Activated CD4-positive, alpha-beta T cell treated with anti-CD3 and anti-CD28 coated beads for 36 hours (primary cell): ENCODE results near the gene ATPAF1. TPM values are rescaled to one million over a fixed set of nuclear protein-coding genes. Genes with fewer than 3 reads are reported as not detected.

ENCODE experiments used
- ATAC-seq: fragments of 200-7000 bp; cut with Tn5 transposase; one replicate; pipeline ENCODE4 v1.10.0; 2021; ENCODE audit warnings: mild to moderate bottlenecking, moderate library complexity
- CTCF ChIA-PET: fragments of 350-600 bp; sonication (Branson Sonifier 250); formaldehyde crosslinking; loops from one replicate; lab custom pipeline; 2021; ENCODE audit warnings: antibody characterized with exemption; lab: Charles Lee
- POLR2A ChIA-PET: fragments of 350-600 bp; sonication (Branson Sonifier 250); formaldehyde crosslinking; loops from one replicate; lab custom pipeline; 2021; ENCODE audit warnings: antibody characterized with exemption, inconsistent platforms; lab: Charles Lee
- DNase-seq: peaks from one replicate; pipeline ENCODE4 v3.0.0-alpha.2; 2020
- H3K27ac Mint-ChIP-seq: one replicate; pipeline ENCODE4 v1.8.0; 2021; ENCODE audit warnings: mixed read lengths
- H3K27me3 Mint-ChIP-seq: one replicate; pipeline ENCODE4 v1.8.0; 2021; ENCODE audit warnings: mixed read lengths
- H3K36me3 Mint-ChIP-seq: one replicate; pipeline ENCODE4 v1.8.0; 2021; ENCODE audit warnings: low read depth, mixed read lengths
- H3K4me1 Mint-ChIP-seq: one replicate; pipeline ENCODE4 v1.8.0; 2021; ENCODE audit warnings: mixed read lengths
- H3K4me3 Mint-ChIP-seq: one replicate; pipeline ENCODE4 v1.8.0; 2021; ENCODE audit warnings: mild to moderate bottlenecking, moderate library complexity, mixed read lengths
- H3K9me3 Mint-ChIP-seq: one replicate; pipeline ENCODE4 v1.8.0; 2021; ENCODE audit warnings: low read depth, mixed read lengths
- intact Hi-C, 2 experiments: fragments of 100-400 bp; cut with DNase I in 1 of 2; cut with micrococcal nuclease in 1 of 2; formaldehyde crosslinking; loops; one replicate each; pipeline versions ENCODE4 v1.14.2 to v1.15.1; 2022 to 2024; cut with DNase I, micrococcal nuclease
- total RNA-seq, 2 experiments: library from RNA; stranded (reverse); gene quantifications; one replicate each; pipeline ENCODE4 v1.2.3, GENCODE V29; 2021

Gene ATPAF1
- total RNA-seq, 2 experiments from 2014 or later, result 46.1 to 48.5 TPM

GRCh38 chr1:46603481-46603857 lies 64.7 kb downstream of the ATPAF1 start:
- CTCF ChIA-PET, result interaction anchor here (1.0 to 5.4 kb wide), 5 partner anchors 13 to 263 kb away, joined by 3 to 47 read pairs (median 5); partner anchors contain the start of genes MOB3C and NSUN4
- Mint-ChIP-seq H3K27ac (peak overlapping the region; percentile 82), H3K4me1 (peaks cover 58% of the 10 kb centered on the region)

GRCh38 chr1:46601257-46602007 lies 66.7 kb downstream of the ATPAF1 start:
- peaks cover 5% of the 10 kb centered on the region for H3K36me3 Mint-ChIP-seq
- ChIA-PET POLR2A (interaction anchor here (0.5 kb wide), 1 partner anchor 297 kb away, joined by 8 read pairs; no protein-coding TSS in a partner anchor), CTCF (interaction anchor here (0.6 to 1.2 kb wide), 3 partner anchors 12 to 58 kb away, joined by 3 read pairs; no protein-coding TSS in a partner anchor)
- intact Hi-C loops, result loop anchor here in 1 of 2 experiments (10.0 kb wide), 2 partner anchors 733 to 917 kb away; partner anchors contain the start of genes CMPK1, GPBP1L1 and TMEM69
- H3K9me3 Mint-ChIP-seq, result no peaks in the 10 kb centered on the region
- DNase-seq, result no peak
- H3K4me3 Mint-ChIP-seq, result no peak overlapping the region
- H3K27me3 Mint-ChIP-seq, result no peaks in the 10 kb centered on the region
- peaks cover 58% of the 10 kb centered on the region for H3K4me1 Mint-ChIP-seq
- no peak for ATAC-seq
- no peak overlapping the region for H3K27ac Mint-ChIP-seq

More at GRCh38 chr1:46603481-46603857, 64.7 kb downstream of the ATPAF1 start:
- Mint-ChIP-seq H3K4me3 (peak overlapping the region; percentile 87), H3K36me3 (peaks cover 7% of the 10 kb centered on the region), H3K9me3 (no peaks in the 10 kb centered on the region), H3K27me3 (no peaks in the 10 kb centered on the region)
- ATAC-seq (no peak), DNase-seq (no peak)
- intact Hi-C loops, result loop anchor here in 1 of 2 experiments (10.0 kb wide), 2 partner anchors 731 to 919 kb away; partner anchors contain the start of genes CMPK1, GPBP1L1 and TMEM69
- POLR2A ChIA-PET, result interaction anchor here (1.0 to 2.4 kb wide), 3 partner anchors 11 to 107 kb away, joined by 4 to 19 read pairs (median 6); partner anchors contain the start of gene MOB3C

DNA sequence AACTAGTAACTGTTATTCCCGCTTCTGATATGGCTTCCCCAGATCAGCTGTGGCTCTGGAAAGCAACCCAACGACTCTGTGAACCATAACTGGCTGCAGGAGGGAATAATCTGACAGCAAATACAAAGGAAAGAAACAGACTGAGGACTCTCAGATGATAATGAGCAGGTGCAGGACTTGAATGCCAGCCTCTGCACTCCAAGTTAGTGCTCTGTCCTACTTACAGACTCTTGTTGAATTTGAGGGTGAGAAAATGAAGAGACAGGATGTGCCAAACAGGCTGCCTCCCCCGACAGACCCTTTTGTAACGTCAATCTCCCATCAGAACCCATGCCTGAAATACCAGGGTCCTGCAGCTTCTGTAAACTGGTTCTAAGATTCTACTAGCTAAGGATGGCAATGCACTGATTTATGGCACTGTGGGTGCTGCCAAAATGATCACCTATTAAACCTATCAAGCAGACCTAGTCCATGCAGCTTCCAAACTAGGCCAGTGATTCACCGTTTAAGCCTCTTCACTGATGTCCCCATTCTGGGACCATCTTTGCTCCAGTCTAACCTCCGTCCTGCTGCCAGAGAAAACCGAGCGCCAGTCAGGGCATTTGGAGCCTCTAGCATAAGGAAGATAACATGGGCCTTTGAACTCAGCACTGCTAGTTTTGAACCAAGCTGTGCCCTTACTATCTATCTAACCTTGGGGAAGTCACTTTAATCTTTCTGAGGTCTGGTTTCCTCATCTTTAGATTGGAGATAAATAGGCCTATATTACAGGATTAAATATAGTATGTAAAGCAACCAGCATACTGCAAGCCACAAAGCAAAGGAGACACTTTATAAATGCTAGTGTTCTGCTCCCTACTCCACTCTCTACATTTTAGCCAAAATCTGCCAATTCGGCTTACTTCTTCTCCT lies 68.8 kb downstream of the ATPAF1 start:
- H3K36me3 Mint-ChIP-seq, result peaks cover 7% of the 10 kb centered on the region
- ChIA-PET CTCF (interaction anchor here (0.6 to 1.1 kb wide), 2 partner anchors 9 to 157 kb away, joined by 3 to 5 read pairs; no protein-coding TSS in a partner anchor), POLR2A (no interaction called here)
- no peak overlapping the region for H3K27ac Mint-ChIP-seq
- DNase-seq (no peak), ATAC-seq (no peak)
- intact Hi-C loops, result no loop called here
- no peaks in the 10 kb centered on the region for H3K27me3 Mint-ChIP-seq
- H3K4me3 Mint-ChIP-seq, result no peak overlapping the region
- peaks cover 56% of the 10 kb centered on the region for H3K4me1 Mint-ChIP-seq
- H3K9me3 Mint-ChIP-seq, result no peaks in the 10 kb centered on the region

GRCh38 chr1:46596846-46597245 lies 71.3 kb downstream of the ATPAF1 start:
- H3K36me3 Mint-ChIP-seq, result peaks cover 22% of the 10 kb centered on the region
- no peaks in the 10 kb centered on the region for H3K9me3 Mint-ChIP-seq
- CTCF ChIA-PET, result interaction anchor here (0.6 to 0.9 kb wide), 2 partner anchors 15 to 71 kb away, joined by 3 to 4 read pairs; no protein-coding TSS in a partner anchor
- no peak for ATAC-seq
- H3K4me3 Mint-ChIP-seq, result no peak overlapping the region
- POLR2A ChIA-PET, result no interaction called here
- H3K27ac Mint-ChIP-seq, result no peak overlapping the region
- no peak for DNase-seq
- no peaks in the 10 kb centered on the region for H3K27me3 Mint-ChIP-seq
- intact Hi-C loops, result no loop called here
- peaks cover 41% of the 10 kb centered on the region for H3K4me1 Mint-ChIP-seq

- Mint-ChIP-seq H3K27me3 (no peaks in the 10 kb centered on the region), H3K27ac (no peak overlapping the region), H3K9me3 (no peaks in the 10 kb centered on the region), H3K4me1 (peaks cover 33% of the 10 kb centered on the region), H3K4me3 (no peak overlapping the region), H3K36me3 (peaks cover 27% of the 10 kb centered on the region)
- ChIA-PET CTCF (interaction anchor here (0.6 to 1.0 kb wide), 3 partner anchors 15 to 64 kb away, joined by 3 to 4 read pairs (median 3); no protein-coding TSS in a partner anchor), POLR2A (no interaction called here)
- intact Hi-C loops, result no loop called here
- ATAC-seq, result no peak
- DNase-seq, result no peak
Measured at GRCh38 chr1:46596036-46596435, 72.1 kb downstream of the ATPAF1 start.

GRCh38 chr1:46595127-46595526 lies 73.0 kb downstream of the ATPAF1 start:
- ChIA-PET POLR2A (no interaction called here), CTCF (no interaction called here)
- H3K4me1 Mint-ChIP-seq, result peaks cover 30% of the 10 kb centered on the region
- no peaks in the 10 kb centered on the region for H3K9me3 Mint-ChIP-seq
- no peak for ATAC-seq
- H3K27ac Mint-ChIP-seq, result no peak overlapping the region
- H3K4me3 Mint-ChIP-seq, result no peak overlapping the region
- H3K36me3 Mint-ChIP-seq, result peaks cover 32% of the 10 kb centered on the region
- no peaks in the 10 kb centered on the region for H3K27me3 Mint-ChIP-seq
- no peak for DNase-seq
- intact Hi-C loops, result no loop called here

DNA sequence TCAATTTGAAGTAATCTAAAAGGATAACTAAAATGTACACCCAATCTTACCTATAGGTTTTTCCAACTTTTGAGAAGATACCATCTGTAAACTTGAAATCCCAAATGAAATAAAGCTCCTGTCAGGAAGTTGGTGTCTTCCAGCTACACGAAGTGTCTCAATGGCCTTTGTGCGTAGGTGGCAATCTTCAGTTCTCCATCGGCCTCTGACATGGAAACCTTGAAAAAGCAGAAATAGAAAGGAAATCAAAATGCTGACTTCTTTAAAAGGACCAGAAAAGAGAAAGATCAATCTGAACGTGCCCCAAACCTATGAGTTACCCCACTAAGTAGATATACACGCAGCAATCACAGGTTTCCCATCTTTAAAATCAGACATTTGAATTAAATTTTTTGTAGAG lies 74.1 kb downstream of the ATPAF1 start:
- Mint-ChIP-seq H3K27ac (no peak overlapping the region), H3K36me3 (peaks cover 43% of the 10 kb centered on the region), H3K4me3 (no peak overlapping the region), H3K4me1 (peaks cover 19% of the 10 kb centered on the region), H3K9me3 (no peaks in the 10 kb centered on the region), H3K27me3 (no peaks in the 10 kb centered on the region)
- ATAC-seq (no peak), DNase-seq (no peak)
- POLR2A ChIA-PET, result interaction anchor here (0.6 kb wide), 1 partner anchor 26 kb away, joined by 4 read pairs; no protein-coding TSS in a partner anchor
- intact Hi-C loops, result no loop called here
- CTCF ChIA-PET, result interaction anchor here (0.6 to 0.8 kb wide), 2 partner anchors 54 to 81 kb away, joined by 3 to 4 read pairs; no protein-coding TSS in a partner anchor

DNA sequence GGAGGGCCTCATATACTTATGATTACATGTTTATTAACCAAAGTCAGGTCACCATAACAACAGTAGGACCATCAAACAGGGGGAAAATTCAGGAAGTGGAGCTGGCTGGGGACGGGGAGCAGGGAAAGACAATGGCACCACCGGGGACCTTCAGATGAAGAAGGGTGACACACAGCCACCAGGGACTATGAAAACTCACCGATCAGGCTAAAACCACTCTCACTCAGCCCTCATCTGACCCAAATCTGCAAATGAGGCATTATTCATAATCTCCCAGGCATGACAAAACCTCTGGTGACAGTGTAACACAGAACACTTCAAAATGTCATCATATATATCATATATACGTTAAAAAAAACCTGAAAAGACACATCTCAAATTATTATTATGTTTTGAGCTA lies 75.3 kb downstream of the ATPAF1 start:
- no peaks in the 10 kb centered on the region for H3K27me3 Mint-ChIP-seq
- intact Hi-C loops, result no loop called here
- H3K36me3 Mint-ChIP-seq, result peaks cover 44% of the 10 kb centered on the region
- POLR2A ChIA-PET, result no interaction called here
- DNase-seq (no peak), ATAC-seq (no peak)
- H3K27ac Mint-ChIP-seq, result no peak overlapping the region
- no peak overlapping the region for H3K4me3 Mint-ChIP-seq
- CTCF ChIA-PET, result no interaction called here
- no peaks in the 10 kb centered on the region for H3K9me3 Mint-ChIP-seq
- peaks cover 16% of the 10 kb centered on the region for H3K4me1 Mint-ChIP-seq

DNA sequence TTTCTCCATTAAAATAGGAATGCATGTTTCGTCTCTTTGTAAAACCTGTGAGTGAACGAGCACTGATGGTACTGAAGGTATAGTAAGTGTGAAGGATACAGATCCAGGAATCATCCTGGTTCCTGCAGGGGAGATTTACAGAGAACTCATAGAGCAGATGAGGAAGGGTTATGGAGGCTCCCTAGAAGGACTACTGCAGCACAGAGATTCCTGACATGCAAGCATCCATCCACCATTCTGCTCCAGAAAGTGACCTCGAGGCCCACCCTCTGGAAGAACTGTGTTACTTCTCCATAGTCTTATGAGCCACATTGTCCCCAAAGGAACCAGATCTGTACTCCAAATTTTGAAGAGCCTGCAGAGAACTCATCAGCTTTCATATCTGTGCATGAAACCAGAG lies 78.6 kb downstream of the ATPAF1 start:
- H3K27ac Mint-ChIP-seq, result no peak overlapping the region
- ChIA-PET CTCF (interaction anchor here (0.8 kb wide), 1 partner anchor 89 kb away, joined by 3 read pairs; no protein-coding TSS in a partner anchor), POLR2A (no interaction called here)
- intact Hi-C loops, result no loop called here
- DNase-seq (no peak), ATAC-seq (no peak)
- H3K9me3 Mint-ChIP-seq, result no peaks in the 10 kb centered on the region
- H3K4me3 Mint-ChIP-seq, result no peak overlapping the region
- no peaks in the 10 kb centered on the region for H3K27me3 Mint-ChIP-seq
- H3K4me1 Mint-ChIP-seq, result no peaks in the 10 kb centered on the region
- peaks cover 46% of the 10 kb centered on the region for H3K36me3 Mint-ChIP-seq

DNA sequence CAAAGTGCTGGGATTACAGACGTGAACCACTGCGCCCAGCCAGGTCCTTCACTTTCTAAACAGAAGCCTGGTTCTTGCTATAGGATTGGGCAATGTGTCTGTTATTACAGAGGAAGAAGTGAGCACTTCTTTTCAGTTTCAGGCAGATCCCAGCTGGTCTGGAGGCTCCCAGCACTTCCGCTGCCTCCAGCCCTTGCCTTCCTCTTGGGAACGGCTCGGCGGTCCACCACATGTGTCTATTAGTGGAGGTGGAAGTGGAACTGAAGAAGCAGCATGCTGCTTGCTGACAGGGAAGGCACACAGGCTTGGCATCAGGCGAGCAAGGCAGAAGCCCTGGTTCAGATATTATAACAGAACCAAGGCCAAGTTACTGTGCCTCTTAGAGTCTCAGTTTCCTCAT lies 81.1 kb downstream of the ATPAF1 start:
- peaks cover 44% of the 10 kb centered on the region for H3K36me3 Mint-ChIP-seq
- ChIA-PET POLR2A (no interaction called here), CTCF (no interaction called here)
- no peaks in the 10 kb centered on the region for H3K27me3 Mint-ChIP-seq
- no peak overlapping the region for H3K4me3 Mint-ChIP-seq
- no peak overlapping the region for H3K27ac Mint-ChIP-seq
- peaks cover 5% of the 10 kb centered on the region for H3K4me1 Mint-ChIP-seq
- H3K9me3 Mint-ChIP-seq, result no peaks in the 10 kb centered on the region
- DNase-seq (no peak), ATAC-seq (no peak)
- intact Hi-C loops, result no loop called here
